Activated T-cell treated with anti-CD3 and anti-CD28 coated beads, Interleukin-2, amount 50 U/mL, for 1 hour (primary cell): Measurements from ENCODE around the gene ARHGAP6.

Experiments used
- DNase-seq: peaks from one replicate; pipeline ENCODE4 v3.0.0-alpha.2; 2020

ARHGAP6 gene, protein sequence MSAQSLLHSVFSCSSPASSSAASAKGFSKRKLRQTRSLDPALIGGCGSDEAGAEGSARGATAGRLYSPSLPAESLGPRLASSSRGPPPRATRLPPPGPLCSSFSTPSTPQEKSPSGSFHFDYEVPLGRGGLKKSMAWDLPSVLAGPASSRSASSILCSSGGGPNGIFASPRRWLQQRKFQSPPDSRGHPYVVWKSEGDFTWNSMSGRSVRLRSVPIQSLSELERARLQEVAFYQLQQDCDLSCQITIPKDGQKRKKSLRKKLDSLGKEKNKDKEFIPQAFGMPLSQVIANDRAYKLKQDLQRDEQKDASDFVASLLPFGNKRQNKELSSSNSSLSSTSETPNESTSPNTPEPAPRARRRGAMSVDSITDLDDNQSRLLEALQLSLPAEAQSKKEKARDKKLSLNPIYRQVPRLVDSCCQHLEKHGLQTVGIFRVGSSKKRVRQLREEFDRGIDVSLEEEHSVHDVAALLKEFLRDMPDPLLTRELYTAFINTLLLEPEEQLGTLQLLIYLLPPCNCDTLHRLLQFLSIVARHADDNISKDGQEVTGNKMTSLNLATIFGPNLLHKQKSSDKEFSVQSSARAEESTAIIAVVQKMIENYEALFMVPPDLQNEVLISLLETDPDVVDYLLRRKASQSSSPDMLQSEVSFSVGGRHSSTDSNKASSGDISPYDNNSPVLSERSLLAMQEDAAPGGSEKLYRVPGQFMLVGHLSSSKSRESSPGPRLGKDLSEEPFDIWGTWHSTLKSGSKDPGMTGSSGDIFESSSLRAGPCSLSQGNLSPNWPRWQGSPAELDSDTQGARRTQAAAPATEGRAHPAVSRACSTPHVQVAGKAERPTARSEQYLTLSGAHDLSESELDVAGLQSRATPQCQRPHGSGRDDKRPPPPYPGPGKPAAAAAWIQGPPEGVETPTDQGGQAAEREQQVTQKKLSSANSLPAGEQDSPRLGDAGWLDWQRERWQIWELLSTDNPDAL (N-terminal part only)

DNA sequence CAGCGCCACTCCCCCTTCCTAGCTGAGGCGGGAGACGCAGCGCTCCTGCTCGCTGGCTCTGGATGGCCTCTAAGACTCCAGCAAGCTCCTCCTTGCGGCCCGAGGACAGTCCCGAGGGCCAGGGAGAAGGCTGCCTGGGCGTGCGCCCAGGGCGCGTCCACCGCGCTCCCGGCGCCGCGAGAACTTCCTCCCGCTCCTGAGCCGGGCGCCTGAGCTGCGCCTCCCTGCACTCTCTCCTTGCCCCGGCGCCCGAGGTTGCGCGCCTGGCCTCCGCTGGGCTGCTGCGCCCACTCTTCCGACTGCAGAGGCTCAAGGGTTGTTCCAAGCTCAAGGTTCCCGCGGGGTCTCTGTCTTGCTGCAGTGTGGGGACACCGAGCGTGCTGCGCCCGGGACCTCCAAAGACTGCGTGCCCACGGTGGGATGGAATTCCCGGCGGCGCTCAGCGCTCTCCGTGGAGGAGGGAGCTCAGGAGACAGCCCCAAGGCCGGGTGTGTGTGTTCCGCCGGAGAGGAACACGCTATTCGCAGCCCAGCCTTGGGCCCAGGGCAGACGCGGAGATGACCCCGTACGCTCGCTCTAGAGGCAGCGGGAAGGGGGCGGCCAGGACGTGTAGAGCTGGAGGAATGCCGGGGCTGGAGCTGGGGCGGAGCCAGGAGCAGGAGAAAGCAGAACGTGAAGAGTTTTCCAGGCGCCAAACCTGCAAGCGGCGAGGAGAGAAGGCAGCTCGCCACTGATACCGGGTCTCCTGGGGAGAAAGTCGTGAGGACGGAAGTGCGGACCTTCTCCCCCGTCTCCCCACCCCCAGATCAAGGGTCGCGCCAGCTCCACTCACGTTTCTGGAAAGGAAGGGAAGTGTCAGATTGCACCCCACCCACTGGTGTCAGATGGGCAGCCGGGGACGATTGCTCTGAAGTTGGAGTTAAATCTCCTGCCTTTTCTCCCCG lies at the start of gene ARHGAP6:
Gene ARHGAP6 (minus strand): TSS at position 753 of the 944 bp plus-strand sequence. CDS start 1,092 bp downstream, outside the sequence.
- DNase-seq = no peak

DNA sequence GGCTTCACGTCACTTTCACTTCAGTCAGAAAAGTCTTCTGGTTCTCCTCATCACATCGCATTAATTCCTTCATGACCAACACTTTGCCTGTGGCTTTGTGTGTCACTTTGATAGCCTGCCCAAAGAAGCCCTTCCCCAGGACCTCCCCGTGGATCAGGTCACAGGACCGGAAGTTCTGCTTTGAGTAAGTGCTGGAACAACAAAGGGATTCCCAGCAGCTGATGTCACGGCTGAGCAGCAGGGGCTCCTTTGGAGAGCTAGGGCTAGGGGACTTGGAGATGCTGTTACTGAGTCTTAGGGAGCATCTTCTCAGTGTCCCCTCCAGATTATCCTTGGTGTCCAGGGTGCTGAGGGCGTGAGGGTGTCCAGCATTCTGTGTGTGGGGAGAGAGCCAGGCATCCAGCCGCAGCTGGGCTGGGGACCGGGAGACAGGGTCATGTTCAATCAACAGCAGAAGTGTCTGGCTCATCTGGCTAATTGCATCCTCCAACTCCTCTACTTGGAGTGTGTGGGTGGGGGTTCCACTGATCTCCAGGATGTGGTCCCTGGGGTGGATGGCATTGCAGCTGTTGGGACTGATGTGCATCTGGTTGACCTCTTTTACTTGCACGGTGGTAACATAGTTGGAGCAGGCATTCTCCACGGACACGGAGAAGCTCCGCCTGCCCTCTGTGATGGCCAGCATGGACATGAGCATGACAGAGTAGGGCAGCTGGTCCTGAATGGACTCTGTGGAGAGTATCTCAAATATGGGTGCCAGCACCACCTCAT lies 39.2 kb upstream of the ARHGAP6 start:
- no peak for DNase-seq

DNA sequence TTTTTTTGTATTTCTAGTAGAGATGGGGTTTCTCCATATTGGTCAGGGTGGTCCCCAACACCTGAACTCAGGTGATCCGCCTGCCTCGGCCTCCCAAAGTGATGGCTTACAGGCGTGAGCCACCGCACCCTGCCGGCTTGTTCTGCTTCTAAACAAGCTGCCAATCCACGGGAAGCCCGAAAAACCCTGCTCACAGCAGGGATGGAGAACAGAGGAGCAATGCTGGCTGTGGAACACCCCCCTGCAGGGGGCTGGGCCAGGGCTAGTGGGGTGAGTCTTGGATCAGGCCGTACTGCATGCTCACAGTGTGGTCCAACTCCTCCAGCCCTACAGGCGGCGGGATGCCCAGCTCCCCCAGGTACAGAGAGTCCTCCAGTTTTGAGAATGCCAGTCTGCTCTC lies 38.1 kb upstream of the ARHGAP6 start:
- no peak for DNase-seq

DNA sequence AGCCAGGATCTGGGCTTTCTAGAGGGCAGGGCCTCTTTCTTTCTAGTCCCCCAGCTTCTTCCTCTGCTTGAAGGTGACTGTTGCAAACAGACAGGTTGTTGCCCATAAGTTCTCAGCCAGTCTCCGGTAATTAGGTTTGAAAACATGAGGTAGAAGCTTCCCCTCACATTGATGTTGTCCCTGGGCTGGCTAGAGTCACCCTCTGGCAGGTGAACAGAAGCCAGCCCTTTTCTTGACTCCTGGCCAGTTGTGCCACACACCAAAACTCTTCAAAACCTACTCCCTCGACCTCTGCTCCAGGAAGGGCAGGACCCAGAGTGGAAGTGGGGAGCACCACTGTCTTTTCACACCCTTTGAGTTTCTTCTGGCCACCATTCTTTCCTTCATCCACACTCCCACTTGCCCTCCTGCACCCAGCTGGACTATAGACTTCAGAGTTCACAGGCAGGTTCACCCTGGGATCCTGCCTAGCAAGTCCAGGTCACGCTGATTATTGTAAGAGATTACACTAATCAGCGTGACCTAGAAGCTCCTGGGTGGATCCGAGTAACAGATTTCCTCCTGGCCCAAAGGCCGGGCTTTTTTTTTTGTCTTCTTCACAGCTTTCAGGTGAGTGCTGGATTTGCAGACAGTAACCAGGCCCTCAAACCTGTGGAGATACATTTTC lies 37.4 kb upstream of the ARHGAP6 start:
- DNase-seq = no peak

DNA sequence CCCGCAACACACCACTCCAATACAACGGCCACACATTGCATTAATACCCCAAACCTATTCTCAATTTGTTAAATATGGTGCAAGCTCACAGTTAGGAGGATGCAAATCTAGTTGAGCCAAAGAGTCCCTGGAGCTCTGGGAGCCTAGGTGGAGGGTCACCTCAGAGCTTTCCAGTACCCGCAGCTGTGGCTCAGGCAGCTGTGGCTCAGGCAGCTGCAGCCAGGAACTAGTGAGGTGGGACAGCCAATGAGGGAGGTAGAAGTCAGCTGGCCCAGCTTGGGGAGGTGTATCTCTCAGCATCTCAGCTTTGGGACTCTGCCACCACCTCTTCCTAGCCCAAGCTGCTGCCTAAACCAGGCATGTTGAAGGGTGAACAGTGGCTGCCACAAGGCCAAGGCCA lies 36.7 kb upstream of the ARHGAP6 start:
- DNase-seq = no peak

DNA sequence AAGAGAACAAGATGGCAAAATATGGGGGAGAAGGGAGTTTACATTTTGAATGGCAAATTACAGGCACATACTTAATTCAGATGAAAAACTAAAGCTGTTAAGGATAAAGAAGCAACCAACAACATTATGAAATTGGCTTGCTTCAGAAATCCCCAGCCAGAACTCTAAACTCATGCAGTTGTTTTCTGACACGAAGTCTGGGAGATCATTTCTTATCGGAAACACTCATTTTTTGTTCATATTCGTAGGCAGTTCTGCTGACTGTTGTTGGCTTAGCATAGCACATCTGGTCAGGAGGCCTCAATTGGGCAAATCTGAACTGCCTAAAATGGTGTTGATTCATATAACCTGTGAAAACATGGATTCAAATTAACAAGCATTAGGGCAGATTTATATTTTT lies 33.0 kb upstream of the ARHGAP6 start:
- no peak for DNase-seq

DNA sequence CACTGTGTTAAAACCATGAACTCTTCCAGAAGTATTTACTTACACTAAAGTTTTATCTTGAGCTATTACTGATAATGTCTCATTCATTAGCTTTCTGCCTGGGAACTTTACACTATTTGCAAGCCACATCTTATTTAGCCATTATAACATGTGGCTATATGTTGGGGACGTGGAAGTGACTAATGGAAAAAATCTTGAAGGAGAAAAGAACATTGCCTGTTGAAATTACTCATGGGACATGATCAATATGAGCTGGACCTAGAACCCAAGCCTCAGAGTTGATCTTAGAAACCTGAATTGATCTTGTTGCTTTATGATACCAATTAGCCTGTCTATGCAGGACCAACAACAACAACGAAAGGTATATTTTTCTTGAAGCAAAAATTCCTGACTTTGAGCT lies 22.5 kb upstream of the ARHGAP6 start:
- DNase-seq = no peak

DNA sequence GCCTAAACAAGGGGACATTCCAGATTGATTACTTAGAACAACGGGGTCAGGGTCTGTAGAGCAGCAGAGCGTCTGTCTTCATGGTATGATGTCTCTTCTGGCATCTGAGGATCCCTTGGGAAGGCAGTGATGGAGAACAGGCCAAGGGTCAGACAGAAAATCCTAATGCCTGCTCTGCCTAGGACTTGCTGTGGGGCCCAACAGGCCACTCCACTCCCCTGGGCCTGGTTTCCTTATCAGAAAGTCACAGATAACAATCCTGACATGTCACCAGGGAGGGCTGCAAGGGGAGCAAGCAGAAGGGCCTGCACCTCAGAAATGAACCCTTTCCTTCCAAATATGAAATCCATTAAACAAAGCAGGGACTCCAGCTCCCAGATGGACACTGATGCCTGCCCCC lies 21.4 kb upstream of the ARHGAP6 start:
- DNase-seq = no peak

DNA sequence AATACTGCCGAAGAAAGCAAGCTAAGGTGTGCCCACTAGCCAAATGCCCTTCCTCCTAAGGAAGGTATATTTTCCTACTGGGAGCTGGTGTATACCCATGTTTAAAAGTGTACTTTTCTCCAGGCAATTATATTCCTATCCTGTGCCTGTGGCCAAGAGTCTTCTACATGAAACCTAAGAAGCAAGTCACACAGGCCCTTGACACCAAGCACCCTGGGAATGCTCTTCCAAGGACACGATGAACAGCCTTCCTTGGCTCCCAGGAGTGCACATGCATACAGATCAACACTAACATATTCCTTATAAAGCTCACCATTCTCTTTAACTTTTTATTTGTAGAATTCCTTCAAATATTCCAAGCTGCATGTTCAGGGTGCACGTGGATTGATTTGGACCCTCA lies 17.3 kb upstream of the ARHGAP6 start:
- DNase-seq = no peak

DNA sequence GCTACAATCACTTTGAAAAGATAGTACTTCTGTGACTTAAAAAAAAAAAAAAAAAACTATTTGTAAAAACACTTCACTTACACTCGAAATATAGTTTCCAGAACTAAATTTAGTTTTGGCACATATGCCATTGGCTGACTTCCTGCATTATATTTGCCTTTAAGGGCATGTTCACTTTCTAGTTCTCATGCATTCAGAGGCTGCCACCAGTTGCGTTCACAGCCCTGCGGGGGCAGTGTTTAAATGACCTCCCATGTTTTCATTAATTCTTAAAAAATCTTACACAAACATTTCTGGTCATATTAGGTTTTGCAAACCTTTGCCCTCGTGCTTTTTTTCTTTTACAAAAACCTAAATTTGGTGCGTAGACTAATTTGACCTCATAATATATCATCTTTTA lies 12.4 kb upstream of the ARHGAP6 start:
- DNase-seq = no peak

DNA sequence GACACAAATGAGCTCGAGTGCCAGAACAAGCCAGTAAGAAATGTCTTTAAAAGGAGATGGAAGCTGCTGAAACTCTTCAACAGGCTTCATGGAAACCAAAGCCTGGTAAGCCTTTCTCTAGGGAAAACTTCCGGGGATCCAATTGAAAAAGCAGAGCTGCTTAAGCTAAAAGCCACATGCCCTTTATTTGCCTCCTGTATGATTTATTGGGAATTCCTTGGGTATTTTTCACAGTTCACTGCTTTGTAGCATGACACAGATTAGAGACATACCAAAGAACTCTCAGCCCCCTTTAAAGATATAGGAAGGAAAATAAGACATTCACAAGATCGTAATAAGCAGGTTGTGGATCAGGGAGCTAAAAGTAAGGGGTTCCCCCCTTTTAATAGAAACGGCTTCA lies 6.5 kb upstream of the ARHGAP6 start:
- no peak for DNase-seq

DNA sequence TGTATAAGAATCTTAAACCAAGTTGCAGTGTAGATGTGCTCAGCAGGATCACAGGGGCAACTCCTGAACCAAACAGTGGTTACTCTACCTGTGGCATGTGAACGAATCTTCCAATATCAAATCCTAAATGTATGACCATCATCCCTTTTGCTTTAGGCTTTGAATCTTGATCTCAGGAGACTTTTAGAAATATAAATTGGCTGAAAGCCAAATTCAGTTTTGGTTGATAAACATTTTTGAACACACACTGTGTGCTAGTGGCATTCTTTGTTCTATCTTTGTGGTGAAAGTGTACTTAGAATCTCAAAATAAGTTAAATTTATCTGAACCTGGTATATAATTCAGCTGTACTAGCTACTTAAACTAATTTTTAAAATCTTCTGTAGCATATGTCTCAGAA lies 4.6 kb upstream of the ARHGAP6 start:
- DNase-seq = no peak

DNA sequence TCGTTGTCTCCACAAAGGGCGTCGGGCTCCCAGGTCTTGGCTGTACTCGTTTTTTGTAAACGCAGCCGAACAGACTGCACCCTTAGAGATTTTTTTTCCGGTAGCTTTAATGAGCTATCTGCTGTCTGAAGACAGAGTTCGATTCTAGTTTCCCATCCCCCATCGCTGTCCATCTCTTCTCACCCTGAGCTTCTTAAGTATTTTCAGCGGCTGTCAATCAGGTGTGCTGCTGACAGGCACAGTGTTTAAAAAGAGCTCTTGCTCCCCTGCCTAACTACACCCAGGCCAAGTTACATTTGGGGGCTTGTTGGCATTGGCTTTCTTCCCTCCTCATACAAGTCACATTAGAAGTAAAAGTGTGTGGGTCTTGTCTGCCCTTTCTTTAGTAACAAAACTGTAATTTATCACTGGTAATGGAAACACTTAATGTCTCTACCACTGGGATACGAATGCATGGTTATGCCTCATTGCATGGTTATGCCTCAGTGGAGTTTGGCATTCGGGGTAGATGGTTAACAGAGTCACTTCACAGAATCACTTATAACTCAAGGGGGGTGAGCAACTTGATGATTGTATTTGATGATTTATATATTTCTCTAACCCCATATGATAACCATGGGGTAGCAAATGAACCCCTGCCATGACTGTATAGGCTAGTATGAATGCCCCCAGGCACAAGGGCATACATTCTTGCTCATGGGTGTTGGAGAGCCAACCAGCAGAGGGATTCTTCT lies 1.4 kb upstream of the ARHGAP6 start:
- DNase-seq = no peak

DNA sequence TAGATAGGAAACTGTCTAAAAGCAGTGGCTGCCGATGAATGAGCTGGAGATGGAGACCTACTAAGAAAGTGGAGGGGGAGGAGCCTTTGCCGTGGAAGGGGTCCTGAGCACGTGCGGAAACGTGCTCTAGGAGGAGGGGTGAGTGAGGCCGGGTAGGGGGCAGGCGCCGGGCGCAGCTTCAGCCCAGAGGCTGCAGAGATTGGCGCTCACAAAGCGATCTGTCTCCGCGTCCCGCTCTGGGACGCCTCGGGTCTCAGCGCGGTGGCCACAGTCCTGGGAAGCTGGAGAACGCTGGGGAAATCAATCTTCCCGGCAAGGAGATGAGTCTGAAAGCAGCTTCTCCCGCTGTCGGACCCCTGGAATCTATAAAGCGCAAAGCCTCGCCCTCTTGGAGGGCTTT lies 444 bp upstream of the ARHGAP6 start:
- no peak for DNase-seq

DNA sequence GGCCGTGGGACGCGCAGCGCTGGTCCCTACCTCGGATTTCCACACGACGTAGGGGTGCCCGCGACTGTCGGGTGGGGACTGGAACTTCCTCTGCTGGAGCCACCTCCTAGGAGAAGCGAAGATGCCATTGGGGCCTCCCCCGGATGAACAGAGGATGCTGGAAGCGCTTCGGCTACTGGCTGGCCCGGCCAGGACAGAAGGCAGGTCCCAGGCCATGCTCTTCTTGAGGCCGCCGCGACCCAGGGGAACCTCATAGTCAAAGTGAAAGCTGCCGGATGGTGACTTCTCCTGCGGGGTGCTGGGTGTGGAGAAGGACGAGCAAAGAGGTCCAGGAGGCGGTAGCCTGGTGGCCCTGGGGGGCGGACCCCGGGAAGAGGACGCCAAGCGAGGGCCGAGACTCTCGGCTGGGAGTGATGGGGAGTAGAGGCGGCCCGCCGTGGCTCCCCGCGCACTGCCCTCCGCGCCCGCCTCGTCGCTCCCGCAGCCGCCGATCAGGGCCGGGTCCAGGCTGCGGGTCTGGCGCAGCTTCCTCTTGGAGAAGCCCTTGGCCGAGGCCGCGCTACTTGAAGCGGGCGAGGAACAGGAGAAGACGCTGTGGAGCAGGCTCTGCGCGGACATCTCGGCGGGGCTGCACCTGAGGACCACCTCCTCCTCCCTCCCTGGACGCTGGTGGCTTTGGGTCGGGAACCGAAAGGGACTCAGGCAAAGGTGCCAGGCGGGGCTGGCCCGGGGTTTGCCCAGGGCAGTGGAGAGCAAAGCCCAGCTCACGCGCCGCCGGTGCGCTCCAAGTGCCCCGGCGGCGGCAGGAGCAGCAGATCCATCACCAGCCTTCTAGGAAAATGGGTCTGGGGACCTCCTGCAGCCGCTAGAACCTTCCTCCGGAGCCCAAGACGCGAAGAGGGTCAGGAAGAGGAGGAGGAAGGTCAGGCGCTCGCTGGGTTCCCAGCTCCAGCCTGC lies 1.2 kb downstream of the ARHGAP6 start:
- no peak for DNase-seq

DNA sequence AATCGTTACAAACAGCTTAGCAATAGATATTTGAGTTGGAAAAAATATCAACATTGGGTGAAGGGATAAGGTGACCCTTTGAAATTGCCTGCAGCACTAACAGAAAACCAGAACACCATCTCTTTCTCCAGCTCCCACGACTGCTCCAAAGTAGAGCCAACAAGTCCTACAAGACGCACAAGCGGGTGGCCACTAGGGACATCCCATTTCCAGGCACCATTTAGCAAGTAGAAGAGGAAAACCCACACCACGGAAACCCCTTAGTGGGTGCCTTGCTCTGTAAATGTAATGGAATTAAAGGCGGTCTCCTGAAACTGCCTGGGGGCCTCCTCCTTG lies 1.9 kb downstream of the ARHGAP6 start:
- no peak for DNase-seq

DNA sequence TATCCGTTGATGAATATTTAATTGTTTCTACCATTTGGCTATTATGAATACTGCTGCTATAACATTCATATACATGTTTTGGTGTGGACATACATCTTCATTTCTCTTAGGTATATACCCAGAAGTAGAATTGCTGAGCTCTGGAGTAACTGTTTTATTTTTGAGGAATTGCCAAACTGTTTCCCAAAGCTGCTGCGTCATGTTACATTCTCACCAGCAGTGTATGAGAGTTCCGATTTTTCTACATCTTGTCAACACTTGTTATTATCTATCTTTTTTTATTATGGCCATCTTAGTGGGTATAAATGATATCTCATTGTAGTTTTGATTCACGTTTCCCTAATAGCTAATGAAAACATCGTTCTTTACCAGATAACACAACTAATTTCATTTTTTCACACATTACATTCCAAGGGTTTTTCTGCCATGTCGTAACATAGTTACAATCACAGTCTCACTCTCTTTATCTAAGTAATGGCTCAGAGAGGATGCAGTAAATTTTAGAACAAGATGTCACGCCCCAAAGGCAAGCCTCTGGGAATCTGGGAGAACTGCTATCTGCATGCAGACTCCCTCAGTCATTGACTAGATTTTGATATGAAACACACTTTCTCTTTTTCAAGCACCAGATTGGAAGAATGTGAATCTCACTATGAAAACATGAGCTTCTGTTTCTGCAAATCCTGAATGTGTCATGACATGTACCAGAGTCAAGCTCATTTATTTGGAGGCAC lies 10.3 kb downstream of the ARHGAP6 start:
- no peak for DNase-seq

DNA sequence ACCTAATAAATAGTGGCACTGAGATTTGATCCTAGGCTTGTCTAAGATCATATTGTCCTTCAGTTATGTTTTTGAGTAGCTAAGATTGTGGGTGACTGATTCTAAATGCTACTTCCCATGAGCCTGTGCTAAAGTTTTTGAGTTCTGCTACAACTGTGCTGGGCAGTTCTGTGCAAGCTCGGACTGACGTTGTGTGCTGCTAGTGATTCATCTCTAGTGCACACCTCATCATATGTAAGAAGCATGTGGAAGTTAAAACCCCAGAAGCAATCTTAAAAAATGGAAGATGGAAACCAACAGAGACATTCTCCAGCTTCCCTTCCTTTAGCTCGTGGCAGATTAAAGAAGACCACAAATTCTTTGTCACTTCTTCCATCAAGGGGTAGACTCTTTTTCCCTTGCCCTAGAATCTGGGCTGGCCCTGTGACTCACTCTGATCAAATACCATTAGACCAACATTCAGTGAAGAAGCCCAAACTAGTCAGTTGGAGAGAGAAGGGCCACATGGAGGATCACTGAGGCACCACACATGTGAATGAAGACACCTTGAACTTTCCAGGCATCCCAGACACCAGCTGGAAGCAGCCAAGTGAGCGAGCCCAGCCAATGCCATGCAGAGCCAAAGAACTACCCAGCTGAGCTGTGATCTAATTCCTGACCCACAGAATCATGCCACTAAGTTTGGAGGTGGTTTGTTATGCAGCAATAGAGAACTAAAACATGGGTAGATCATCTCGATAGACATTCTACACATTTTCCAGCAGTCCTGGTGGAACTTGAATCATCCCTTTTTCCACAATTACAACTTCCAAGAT lies 16.8 kb downstream of the ARHGAP6 start:
- DNase-seq = no peak
